ENCODE data around the gene UGT1A8.

UGT1A8 gene

DNA sequence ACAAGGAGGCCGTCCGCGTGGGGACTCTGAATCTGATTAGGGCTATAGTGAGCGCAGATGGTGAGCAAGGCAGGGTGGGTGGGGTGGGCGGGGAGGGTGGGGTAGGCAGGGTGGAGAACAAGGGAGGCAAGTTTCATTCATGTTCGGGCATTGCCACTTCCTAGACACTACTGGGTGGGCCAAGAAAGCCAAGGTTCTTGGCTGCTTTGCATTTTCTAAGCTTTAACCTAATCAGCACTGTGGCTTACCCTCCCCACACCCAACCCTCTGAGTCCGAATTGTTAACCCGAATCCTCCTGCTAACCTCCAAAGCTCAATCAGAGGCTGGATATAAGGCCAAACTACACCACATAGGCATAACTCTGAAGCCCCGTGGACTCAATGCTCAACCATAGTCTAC lies 178.8 kb downstream of the UGT1A8 start:
- Histone ChIP-seq H3K36me3 (ENCODE audit: insufficient read depth, low read length) (no peaks in the 10 kb centered on the region), H3K4me3 (ENCODE audit: low read depth in 1 of 2, low read length in 2 of 2) (no peak overlapping the region), H3K4me1 (ENCODE audit: insufficient read depth, low read length) (no peaks in the 10 kb centered on the region), H3K27me3 (ENCODE audit: control insufficient read depth in 1 of 2, insufficient read depth in 2 of 2, low read length in 2 of 2) (no peaks in the 10 kb centered on the region), H3K9me3 (ENCODE audit: low read length) (no peaks in the 10 kb centered on the region), H3K9ac (ENCODE audit: low read length) (no peak overlapping the region), H3K27ac (ENCODE audit: low read depth, low read length) (no peak overlapping the region)

GRCh38 chr2:233798335-233799086 lies 181.1 kb downstream of the UGT1A8 start:
- Histone ChIP-seq H3K27ac (ENCODE audit: low read depth, low read length) (no peak overlapping the region), H3K4me1 (ENCODE audit: insufficient read depth, low read length) (no peaks in the 10 kb centered on the region), H3K9ac (ENCODE audit: low read length) (no peak overlapping the region)

DNA sequence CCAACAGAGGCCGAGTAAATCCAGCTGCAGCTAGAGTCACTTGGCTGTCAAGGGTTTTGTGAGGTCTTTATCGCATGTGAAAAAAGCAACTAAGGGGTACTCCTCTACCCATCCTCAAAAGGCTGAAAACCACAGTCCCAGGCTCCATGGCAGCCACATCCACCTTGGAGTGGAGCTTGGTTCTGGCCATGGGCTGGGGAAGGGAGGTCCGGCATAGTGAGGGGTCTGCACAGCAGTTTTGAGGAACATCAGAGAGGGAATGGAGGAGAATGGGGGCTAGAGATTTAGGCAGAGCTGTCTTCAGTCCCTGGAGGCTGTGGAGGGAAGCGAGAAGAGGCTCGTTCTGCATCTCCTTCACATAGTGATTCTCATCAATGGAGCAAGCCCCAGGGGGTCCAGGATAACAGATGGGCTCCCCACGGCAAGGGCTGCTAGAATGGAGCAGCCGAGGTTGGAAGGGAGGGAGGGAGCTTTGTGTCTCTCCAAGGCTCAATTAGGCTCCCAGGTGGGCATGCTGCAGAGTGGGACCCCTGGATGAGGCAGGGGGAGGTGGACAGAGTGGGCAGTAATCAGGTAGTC lies 181.7 kb downstream of the UGT1A8 start:
- H3K36me3 ChIP-seq (ENCODE audit: insufficient read depth, low read length): no peaks in the 10 kb centered on the region
- no peaks in the 10 kb centered on the region for H3K4me1 ChIP-seq (ENCODE audit: insufficient read depth, low read length)
- no peak overlapping the region for H3K4me3 ChIP-seq (ENCODE audit: low read depth in 1 of 2, low read length in 2 of 2)
- no peaks in the 10 kb centered on the region for H3K9me3 ChIP-seq (ENCODE audit: low read length)
- no peak overlapping the region for H3K27ac ChIP-seq (ENCODE audit: low read depth, low read length)
- H3K27me3 ChIP-seq (ENCODE audit: control insufficient read depth in 1 of 2, insufficient read depth in 2 of 2, low read length in 2 of 2): no peaks in the 10 kb centered on the region
- no peak overlapping the region for H3K9ac ChIP-seq (ENCODE audit: low read length)

More at GRCh38 chr2:233798335-233799086, 181.1 kb downstream of the UGT1A8 start:
- H3K27me3 ChIP-seq (ENCODE audit: control insufficient read depth in 1 of 2, insufficient read depth in 2 of 2, low read length in 2 of 2): no peaks in the 10 kb centered on the region
- no peaks in the 10 kb centered on the region for H3K9me3 ChIP-seq (ENCODE audit: low read length)
- H3K4me3 ChIP-seq (ENCODE audit: low read depth in 1 of 2, low read length in 2 of 2): no peak overlapping the region
- no peaks in the 10 kb centered on the region for H3K36me3 ChIP-seq (ENCODE audit: insufficient read depth, low read length)

GRCh38 chr2:233799716-233800115 lies 182.3 kb downstream of the UGT1A8 start:
- Histone ChIP-seq H3K9ac (ENCODE audit: low read length) (no peak overlapping the region), H3K9me3 (ENCODE audit: low read length) (no peaks in the 10 kb centered on the region), H3K27ac (ENCODE audit: low read depth, low read length) (no peak overlapping the region), H3K36me3 (ENCODE audit: insufficient read depth, low read length) (no peaks in the 10 kb centered on the region), H3K4me1 (ENCODE audit: insufficient read depth, low read length) (no peaks in the 10 kb centered on the region), H3K4me3 (ENCODE audit: low read depth in 1 of 2, low read length in 2 of 2) (no peak overlapping the region), H3K27me3 (ENCODE audit: control insufficient read depth in 1 of 2, insufficient read depth in 2 of 2, low read length in 2 of 2) (no peaks in the 10 kb centered on the region)

DNA sequence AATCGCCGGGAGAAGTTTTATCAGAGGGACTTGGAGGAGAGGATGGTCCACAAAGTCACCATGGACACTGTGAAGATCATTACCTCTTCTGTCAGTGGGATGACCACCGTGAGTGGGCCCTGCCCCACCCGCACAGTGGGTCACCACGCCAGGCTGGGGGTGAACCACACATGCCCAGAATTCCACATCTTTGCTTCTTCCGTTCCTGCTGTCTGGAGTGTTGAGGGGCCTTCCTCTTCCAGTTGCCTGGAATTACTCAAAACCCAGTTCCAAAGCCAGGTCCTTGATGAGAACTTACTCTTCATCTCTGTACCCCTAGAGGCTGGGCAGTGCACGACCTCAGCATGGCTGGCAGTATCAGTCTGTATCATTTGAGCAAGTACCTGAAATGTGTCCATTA lies 182.8 kb downstream of the UGT1A8 start:
- Histone ChIP-seq H3K27ac (ENCODE audit: low read depth, low read length) (no peak overlapping the region), H3K36me3 (ENCODE audit: insufficient read depth, low read length) (no peaks in the 10 kb centered on the region), H3K9ac (ENCODE audit: low read length) (no peak overlapping the region), H3K27me3 (ENCODE audit: control insufficient read depth in 1 of 2, insufficient read depth in 2 of 2, low read length in 2 of 2) (no peaks in the 10 kb centered on the region), H3K4me3 (ENCODE audit: low read depth in 1 of 2, low read length in 2 of 2) (no peak overlapping the region), H3K4me1 (ENCODE audit: insufficient read depth, low read length) (no peaks in the 10 kb centered on the region), H3K9me3 (ENCODE audit: low read length) (no peaks in the 10 kb centered on the region)

DNA sequence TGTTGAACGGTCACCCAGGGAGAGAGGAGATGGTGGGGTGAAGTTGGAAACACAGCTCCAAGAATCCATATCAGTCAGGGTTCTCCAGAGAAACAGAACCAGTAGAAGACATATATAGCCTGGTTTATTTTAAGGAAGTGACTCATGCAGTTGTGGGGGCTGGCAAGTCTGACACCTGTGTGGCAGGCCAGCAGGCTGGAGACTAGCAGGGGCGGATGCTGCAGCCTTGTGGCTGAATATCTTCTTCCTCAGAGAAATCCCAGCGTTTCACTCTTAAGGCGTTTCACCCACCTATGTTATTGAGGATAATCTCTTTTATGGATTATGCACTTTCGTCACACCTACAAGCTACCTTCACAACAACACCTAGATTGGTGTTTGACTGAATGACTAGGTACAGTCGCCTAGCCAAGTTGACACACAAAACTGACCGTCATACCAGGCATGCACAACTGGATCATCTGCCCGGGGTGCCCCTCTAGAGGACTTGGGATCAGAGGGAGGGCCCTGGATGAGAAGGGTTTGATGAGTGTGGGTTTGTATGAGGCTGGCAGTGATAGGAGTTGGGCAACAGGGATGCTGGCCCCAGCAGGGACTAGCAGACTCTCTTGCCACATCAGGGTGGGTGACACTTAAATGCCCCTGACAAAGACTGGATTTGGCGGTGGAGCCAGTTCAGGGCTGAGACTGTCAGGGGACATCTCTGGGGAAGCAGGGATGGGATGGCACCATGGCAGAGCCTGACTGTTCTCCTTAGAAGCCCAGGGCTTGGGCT lies 184.1 kb downstream of the UGT1A8 start:
- H3K27me3 ChIP-seq (ENCODE audit: control insufficient read depth in 1 of 2, insufficient read depth in 2 of 2, low read length in 2 of 2): no peaks in the 10 kb centered on the region
- no peak overlapping the region for H3K9ac ChIP-seq (ENCODE audit: low read length)
- H3K27ac ChIP-seq (ENCODE audit: low read depth, low read length): no peak overlapping the region
- no peak overlapping the region for H3K4me3 ChIP-seq (ENCODE audit: low read depth in 1 of 2, low read length in 2 of 2)
- no peaks in the 10 kb centered on the region for H3K36me3 ChIP-seq (ENCODE audit: insufficient read depth, low read length)
- no peaks in the 10 kb centered on the region for H3K4me1 ChIP-seq (ENCODE audit: insufficient read depth, low read length)
- no peaks in the 10 kb centered on the region for H3K9me3 ChIP-seq (ENCODE audit: low read length)

GRCh38 chr2:233802132-233802815 lies 184.8 kb downstream of the UGT1A8 start:
- Histone ChIP-seq H3K27me3 (ENCODE audit: control insufficient read depth in 1 of 2, insufficient read depth in 2 of 2, low read length in 2 of 2) (no peaks in the 10 kb centered on the region), H3K4me3 (ENCODE audit: low read depth in 1 of 2, low read length in 2 of 2) (no peak overlapping the region), H3K4me1 (ENCODE audit: insufficient read depth, low read length) (no peaks in the 10 kb centered on the region), H3K9ac (ENCODE audit: low read length) (no peak overlapping the region), H3K27ac (ENCODE audit: low read depth, low read length) (no peak overlapping the region), H3K36me3 (ENCODE audit: insufficient read depth, low read length) (no peaks in the 10 kb centered on the region), H3K9me3 (ENCODE audit: low read length) (no peaks in the 10 kb centered on the region)

- Histone ChIP-seq H3K36me3 (ENCODE audit: insufficient read depth, low read length) (no peaks in the 10 kb centered on the region), H3K27ac (ENCODE audit: low read depth, low read length) (no peak overlapping the region), H3K9me3 (ENCODE audit: low read length) (no peaks in the 10 kb centered on the region), H3K27me3 (ENCODE audit: control insufficient read depth in 1 of 2, insufficient read depth in 2 of 2, low read length in 2 of 2) (no peaks in the 10 kb centered on the region), H3K9ac (ENCODE audit: low read length) (no peak overlapping the region), H3K4me3 (ENCODE audit: low read depth in 1 of 2, low read length in 2 of 2) (no peak overlapping the region), H3K4me1 (ENCODE audit: insufficient read depth, low read length) (no peaks in the 10 kb centered on the region)
These were observed 186.0 kb downstream of the UGT1A8 start for GRCh38 chr2:233803292-233803911.

DNA sequence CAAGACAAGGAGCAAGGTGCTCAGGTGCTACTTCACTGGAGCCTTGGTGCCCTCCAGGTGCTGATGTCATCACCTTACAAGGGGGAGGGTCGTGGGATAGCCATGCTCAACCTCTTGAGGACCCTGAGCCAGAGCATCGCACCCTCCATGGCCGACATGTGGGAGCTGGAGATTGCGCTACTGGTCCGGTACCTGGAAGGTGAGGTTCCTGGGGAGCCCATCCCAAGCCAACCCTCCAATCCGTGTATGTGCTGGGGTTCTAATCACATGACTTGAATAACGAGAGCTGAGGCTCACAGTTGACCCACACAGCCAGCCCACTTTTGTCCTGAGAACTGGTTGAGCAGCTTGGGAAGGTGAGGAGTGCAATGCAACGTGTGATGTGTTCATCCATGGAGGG lies 186.6 kb downstream of the UGT1A8 start:
- H3K27me3 ChIP-seq (ENCODE audit: control insufficient read depth in 1 of 2, insufficient read depth in 2 of 2, low read length in 2 of 2): no peaks in the 10 kb centered on the region
- H3K4me3 ChIP-seq (ENCODE audit: low read depth in 1 of 2, low read length in 2 of 2): no peak overlapping the region
- no peaks in the 10 kb centered on the region for H3K36me3 ChIP-seq (ENCODE audit: insufficient read depth, low read length)
- no peak overlapping the region for H3K9ac ChIP-seq (ENCODE audit: low read length)
- no peaks in the 10 kb centered on the region for H3K9me3 ChIP-seq (ENCODE audit: low read length)
- H3K4me1 ChIP-seq (ENCODE audit: insufficient read depth, low read length): no peaks in the 10 kb centered on the region
- no peak overlapping the region for H3K27ac ChIP-seq (ENCODE audit: low read depth, low read length)

- Histone ChIP-seq H3K27ac (ENCODE audit: low read depth, low read length) (no peak overlapping the region), H3K9me3 (ENCODE audit: low read length) (no peaks in the 10 kb centered on the region), H3K36me3 (ENCODE audit: insufficient read depth, low read length) (no peaks in the 10 kb centered on the region), H3K9ac (ENCODE audit: low read length) (no peak overlapping the region), H3K4me1 (ENCODE audit: insufficient read depth, low read length) (no peaks in the 10 kb centered on the region), H3K4me3 (ENCODE audit: low read depth in 1 of 2, low read length in 2 of 2) (no peak overlapping the region), H3K27me3 (ENCODE audit: control insufficient read depth in 1 of 2, insufficient read depth in 2 of 2, low read length in 2 of 2) (no peaks in the 10 kb centered on the region)
These were observed 189.9 kb downstream of the UGT1A8 start for GRCh38 chr2:233807215-233807865.

All from muscle layer of colon (tissue), 2 donors.